Measurements from ENCODE around the gene C5orf58.

GRCh38 chr5:170250810-170251317 is 18.1 kb downstream of the C5orf58 start:
- no peak for TF ChIP-seq CTCF (IDR thresholded peaks at IDR 0.05)
- no peak for TF ChIP-seq POLR2A (IDR thresholded peaks at IDR 0.05)

Data from adrenal gland (tissue), 5 donors.